Activated CD4-positive, alpha-beta T cell treated with anti-CD3 and anti-CD28 coated beads, Interleukin-2, Interleukin-6, amounts not matched to agents 100 ng/mL and 50 ng/mL, durations not matched to agents 16 hours and 8 hours (primary cell): ENCODE results near the gene TMEM120B.
"Not testable (repeated sequence)": the region's sequence is repeated elsewhere in the genome, so short reads cannot be mapped to it uniquely, and the experiment has no call there.

Source experiments
- DNase-seq: peaks from one replicate; pipeline ENCODE4 v3.0.0-alpha.2; 2020

Gene TMEM120B

DNA sequence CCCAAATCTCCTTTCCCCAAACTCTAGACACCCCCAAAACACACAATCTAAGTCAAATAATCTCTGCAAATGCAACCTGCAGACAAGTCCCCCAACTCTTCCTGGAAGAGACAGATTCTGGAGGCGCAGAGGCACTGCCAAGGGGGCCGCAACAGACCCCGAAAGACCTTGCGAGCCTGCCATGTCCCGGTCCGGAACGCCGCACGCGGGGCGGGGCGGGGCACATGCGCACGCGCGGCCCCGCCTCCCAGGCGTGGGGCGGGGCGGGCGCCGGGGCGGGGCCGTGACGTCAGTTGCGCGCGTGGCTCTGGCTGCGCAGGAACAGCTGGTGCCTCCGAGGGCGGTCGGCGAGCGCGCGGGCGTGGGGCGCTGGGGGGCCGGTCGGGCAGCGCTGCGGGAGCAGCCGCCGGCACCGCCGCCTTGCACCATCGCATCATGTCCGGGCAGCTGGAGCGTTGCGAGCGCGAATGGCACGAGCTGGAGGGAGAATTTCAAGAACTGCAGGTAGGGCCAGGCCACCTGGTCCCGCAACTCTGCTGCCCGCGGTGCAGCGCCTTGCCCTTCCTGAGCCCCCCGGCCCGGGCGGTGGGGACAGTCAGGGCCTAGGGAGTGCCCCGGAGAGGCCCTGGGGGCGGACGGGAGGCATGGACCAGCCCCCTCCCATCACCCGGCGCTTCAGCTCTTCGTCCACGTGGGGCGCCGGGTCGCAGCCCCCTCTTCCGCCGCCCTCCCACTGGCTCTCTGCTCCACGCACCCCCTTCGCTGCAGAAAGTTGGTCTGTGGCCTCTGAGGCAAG is at the start of gene TMEM120B:
TMEM120B (plus strand) TSS at position 292 of the 796 bp plus-strand sequence; CDS start at position 436, 144 bp downstream.
- peak; percentile 91 for DNase-seq

DNA sequence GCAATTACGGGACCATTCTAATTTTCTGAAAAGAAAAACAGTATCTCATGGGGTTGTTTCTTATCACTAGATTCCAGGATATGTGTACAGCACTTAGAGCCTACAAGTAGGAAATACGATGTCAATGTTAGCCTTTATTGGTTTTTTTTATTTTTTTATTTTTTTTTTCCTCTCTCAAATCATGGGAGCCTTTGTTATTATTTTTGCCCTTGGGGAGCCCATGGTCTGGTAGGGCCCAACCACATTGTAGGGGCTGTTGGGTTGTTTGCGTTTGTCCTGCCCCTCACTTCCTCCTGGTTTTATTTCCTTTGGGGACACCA is 49.0 kb upstream of the TMEM120B start:
- DNase-seq = no peak

DNA sequence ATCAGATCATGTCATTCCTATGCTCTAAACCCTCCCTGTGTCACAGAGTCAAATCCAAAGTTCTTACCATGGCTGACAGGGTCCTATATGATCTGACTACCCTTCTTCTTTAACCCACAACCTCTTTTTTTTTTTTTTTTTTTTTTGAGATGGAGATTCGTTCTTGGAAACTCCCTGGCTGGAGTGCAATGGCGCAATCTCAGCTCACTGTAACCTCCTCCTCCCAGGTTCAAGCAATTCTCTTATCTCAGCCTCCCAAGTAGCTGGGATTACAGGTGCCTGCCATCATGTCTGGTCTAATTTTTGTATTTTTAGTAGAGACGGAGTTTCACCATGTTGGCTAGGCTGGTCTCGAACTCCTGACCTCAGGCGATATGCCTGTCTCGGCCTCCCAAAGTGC is 45.7 kb upstream of the TMEM120B start:
- not testable (repeated sequence) for DNase-seq

DNA sequence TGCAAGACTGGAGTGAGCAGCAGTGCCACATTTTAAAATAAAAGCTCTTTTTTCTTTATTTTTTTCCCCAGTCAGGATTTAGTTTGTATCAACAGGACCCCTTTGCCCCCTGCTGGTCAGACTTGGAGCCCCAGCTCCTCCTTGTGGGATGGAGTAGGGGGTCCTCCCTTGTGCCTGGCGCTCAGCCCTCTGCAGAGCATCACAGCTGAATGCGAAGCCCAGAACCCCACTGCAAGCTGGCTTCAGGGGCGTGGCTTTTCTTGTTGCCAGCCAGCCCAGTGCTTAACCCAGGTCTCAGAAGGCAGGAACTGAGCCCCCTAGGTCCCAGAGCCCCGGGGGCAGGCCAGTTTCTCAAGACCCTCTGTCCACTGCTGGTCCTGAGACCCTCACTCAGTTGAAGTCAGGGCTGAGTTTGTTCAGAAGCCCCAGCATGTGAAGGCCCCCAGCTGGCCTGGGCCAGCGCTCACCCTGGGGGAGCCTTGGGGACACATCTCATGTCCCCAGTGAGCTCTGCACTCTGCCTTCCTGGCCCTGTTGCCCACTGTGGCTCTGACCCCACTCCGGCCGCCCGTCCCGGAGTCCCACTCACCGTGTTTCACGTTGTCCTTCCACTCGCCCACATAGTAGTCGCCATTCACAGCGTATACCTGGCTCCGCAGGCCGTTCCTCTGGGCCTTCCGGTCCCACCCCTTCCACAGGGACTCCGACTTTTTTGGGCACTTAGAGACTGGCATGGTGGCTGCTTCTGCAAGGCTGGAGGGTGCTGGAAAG is 43.6 kb upstream of the TMEM120B start:
- DNase-seq = peak; percentile 52

DNA sequence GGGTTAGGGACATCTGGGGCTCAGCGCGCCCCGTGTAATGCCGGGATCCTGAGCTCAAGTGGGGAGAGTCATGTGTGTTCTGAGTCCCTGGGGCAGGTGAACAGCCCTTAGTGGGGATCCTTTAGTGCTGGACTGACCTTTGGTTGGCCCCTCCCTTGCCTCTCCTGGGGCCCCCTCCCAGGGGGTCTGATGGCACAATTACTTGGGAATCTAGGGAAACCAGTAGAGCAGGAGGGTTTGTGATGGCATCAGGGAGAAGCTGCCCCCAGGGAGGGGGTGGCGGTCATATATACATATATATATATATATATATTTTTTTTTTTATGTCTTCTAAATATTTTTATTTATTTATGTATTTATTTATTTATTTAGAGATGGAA is 43.0 kb upstream of the TMEM120B start, which contains the start of gene MORN3:
MORN3 (minus strand) TSS at position 134 of the 380 bp plus-strand sequence. CDS start 171 bp downstream, outside the sequence.
- DNase-seq = no peak

DNA sequence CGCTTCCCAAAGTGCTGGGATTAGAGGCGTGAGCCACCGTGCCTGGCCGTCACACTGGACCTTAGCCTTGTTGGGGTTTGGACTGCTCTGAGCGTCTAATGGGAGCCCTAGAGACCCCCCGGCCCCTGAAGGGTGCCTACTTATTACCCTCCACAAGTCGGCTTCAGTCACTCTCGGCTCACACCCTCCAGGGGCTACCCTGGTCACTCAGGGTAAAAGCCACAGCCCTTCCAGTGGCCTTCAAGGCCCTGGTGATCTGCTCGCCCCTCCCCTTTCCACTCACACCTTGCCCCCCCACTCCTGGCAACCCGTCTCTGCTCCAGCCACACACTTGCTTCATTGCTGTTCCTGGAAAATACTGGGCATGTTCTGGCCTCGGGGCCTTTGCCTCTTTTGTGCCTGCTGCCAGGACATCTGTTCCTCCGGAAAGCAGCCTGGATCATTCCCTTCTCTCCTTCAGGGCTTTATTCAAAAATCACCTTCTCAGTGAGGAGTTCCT is 39.5 kb upstream of the TMEM120B start:
- no peak for DNase-seq

DNA sequence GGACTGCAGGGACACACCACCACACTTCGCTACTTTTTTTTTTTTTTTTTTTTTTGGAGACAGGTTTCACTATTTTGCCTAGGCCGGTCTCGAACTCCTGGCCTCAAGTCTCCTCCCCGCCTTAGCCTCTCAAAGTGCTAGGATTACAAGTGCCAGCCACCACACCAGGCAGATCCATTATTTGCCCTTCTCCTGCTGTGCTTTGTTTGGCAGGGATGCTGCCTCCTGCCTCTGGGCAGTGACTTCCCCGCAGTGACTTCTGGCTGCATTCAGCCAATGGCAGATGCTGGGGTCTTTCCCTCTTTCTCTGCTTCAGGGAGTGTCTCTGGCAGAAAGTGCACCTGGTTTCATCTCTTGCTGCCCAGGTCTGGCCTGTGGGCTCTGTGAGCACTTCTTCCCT is 36.4 kb upstream of the TMEM120B start:
- DNase-seq = no peak

DNA sequence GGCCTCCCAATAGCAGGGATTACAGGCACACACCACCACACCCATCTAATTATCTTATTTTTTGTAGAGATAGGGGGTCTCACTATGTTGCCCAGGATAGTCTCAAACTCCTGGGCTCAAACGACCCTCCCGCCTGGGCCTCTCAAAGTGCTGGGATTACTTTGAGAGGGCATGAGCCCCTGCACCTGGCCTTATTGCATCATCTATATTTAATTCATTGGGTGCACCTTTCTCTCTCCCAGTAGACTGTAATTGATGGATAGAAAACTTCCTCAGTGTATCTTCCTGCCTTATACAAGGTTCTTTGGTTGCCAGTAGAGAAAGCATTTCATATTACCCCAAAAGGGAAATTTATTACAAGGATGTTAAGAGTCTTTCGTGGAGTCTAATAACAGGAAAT is 34.2 kb upstream of the TMEM120B start:
- no peak for DNase-seq

DNA sequence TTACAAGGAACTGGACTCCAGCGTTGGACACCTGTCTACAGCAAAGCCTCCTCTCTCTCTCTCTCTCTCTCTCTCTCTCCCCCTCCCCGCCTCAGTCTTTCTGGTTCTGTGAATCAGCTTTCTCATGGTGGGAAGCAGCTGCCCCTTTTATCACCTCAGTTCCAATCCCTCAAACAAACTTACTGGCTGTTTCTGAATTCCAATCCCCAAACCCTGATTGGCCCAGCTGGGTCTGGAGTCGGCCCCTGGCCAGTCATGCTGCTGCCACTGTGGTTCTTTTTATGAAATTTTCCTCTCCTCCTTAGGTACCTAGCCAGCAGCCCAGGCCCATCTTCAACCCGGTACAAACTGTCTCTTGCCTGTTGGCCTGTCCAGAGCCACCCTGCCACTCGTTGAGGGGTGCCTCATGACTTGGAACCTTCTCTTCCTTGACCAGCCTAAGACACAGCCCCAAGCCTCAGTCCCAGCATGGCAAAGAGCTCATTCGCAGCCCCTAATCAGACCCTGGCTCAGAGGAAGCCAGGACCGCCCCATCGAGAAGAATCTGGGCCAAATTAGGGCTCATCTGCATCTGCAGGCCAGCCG is 33.7 kb upstream of the TMEM120B start:
- DNase-seq = no peak

DNA sequence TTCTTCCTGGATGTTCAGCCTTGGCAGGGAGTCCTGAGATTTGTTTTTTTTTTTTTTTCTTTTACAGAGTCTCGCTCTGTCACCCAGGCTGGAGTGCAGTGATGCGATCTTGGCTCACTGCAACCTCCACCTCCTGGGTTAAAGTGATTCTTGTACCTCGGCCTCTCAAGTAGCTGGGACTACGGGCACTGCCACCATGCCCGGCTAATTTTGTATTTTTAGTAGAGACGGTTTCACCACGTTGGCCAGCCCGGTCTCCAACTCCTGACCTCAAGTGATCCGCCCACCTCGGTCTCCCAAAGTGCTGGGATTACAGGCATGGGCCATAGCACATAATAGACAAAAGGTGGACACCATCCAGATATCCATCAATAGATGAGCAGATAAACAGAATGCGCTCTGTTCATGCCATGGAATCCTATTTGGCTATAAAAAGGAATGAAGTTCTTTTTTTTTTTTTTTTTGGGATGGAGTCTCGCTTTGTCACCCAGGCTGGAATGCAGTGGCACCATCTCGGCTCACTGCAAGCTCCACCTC is 32.8 kb upstream of the TMEM120B start:
- not testable (repeated sequence) for DNase-seq

DNA sequence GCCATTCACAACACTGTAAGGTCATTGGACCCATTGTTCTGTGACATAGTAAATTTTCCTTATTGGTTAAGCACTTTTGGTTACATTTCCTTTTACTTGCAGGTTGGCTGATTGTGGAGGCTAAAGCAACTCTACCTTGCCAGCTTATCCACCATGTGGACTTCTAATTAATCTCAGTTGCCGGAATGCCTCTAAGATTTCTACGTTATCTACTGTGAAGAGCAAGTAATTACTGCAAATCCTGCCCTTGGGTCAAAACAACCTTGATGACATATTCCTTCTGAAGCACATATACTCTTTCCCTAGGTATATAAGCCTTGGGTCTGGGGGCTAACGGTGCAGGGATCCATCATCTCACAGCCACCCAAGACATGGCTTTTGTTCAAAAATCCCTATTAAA is 23.6 kb upstream of the TMEM120B start:
- DNase-seq = no peak

DNA sequence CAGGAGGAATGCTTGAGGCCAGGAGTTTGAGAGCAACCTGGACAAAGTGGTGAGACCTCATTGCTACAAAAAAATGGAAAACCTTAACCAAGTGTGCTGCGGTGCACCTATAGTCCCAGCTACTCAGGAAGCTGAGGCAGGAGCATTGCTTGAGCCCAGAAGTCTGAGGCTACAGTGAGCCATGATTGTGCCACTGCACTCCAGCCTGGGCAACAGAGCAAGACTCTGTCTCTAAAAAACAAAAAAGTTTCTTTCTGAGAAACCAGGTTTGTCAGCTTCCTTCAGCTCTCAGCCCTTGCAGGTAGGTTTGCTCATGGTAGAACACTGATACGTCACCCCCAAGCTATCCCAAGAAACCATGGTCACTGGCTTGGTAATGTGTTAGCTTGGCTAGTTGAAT is 23.1 kb upstream of the TMEM120B start:
- no peak for DNase-seq

DNA sequence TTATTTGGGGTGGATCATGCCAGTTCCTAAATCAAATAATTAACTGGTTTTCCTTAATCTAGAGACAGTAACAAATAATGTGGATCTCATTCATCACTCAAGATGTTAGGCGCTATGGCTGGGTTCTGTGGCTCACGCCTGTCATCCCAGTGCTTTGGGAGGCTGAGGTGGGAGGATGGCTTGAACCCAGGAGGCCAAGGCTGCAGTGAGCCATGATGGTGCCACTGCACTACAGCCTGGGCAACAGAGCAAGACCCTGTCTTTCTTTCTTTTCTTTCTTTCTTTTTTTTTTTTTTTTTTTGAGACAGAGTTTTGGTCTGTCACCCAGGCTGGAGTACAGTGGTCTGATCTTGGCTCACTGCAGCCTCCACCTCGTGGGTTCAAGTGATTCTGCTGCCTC is 19.8 kb upstream of the TMEM120B start:
- not testable (repeated sequence) for DNase-seq

DNA sequence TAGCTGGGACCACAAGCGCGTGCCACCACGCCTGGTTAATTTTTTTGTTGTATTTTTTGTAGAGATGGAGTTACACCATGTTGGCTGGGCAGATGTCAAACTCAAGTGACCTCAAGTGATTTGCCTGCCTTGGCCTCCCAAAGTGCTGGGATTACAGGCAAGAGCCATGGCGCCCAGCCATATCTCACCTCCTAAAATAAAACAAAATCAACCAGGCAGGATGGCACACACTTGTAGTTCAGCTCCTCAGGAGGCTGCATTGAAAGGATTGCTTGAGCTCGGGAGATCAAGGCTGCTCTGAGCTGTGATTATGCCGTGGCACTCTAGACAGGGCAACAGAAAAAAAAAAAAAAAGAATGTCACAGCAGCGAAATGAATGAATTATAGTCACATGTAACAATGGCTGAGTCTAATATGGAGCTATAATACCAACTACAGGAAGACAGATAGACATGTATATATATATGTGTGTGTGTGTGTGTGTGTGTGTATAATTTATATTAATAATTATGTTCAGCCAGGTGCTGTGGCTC is 19.3 kb upstream of the TMEM120B start:
- DNase-seq = no peak

DNA sequence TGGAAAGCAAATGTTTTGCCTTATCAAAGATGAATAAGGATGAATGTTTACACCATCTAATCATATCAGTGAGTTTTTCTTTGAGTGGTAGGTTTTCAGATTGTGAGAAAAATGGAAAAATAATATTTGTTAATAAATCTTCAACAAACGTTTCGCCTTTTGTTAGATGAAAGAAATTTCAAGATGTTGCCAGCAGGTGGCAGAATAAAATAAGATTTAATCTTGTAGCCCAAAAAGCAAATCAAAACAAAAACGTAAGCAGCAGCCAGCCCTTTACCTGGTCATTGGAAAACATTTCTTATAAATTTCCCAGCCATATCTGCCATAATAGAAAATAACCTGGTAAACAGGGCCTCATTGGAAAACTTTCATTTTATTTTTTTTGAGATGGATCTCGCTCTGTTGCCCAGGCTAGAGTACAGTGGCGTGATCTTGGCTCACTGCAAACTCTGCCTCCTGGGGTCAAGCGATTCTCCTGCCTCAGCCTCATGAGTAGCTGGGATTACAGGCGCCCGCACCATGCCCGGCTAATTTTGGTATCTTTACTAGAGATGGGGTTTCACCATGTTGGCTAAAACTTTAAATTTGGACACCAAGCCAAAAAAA is 15.4 kb upstream of the TMEM120B start:
- peak; percentile 64 for DNase-seq

DNA sequence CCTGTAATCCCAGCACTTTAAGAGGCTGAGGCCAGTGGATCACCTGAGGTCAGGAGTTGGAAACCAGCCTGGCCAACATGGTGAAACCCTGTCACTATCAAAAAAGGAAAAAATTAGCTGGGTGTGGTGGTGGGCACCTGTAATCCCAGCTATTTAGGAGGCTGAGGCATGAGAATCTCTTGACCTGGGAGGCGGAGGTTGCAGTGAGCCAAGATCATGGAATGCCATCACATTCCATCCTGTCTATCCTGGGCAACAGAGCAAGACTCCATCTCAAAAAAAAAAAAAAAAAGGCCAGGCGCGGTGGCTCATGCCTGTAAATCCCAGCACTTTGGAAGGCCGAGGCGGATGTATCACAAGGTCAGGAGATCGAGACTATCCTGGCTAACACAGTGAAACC is 14.7 kb upstream of the TMEM120B start:
- not testable (repeated sequence) for DNase-seq

DNA sequence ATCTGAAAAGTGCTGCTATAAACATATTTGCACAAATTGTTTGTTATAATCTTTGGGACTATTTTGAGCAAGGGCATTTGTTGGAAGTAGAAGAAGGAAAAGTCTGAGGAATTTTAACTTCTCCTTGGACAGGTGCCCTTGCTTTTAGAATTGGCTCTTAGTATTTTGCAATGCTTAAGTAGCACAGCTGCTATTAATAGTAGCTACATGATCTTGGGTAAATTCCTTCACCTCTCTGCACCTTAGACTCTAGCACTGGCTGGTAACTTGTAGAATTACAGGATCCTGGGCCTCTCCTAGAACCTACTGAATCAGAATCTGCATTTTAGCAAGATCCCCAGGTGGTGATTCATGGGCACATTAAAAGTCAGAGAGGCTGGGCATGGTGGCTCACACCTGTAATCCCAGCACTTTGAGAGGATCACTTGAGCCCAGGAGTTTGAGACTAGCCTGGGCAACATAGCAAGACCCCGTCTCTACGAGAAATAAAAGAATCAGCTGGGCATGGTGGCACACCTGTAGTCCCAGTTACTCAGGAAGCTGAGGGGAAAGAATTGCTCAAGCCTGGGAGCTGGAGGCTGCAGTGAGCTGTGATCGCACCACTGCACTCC is 10.8 kb upstream of the TMEM120B start:
- no peak for DNase-seq

DNA sequence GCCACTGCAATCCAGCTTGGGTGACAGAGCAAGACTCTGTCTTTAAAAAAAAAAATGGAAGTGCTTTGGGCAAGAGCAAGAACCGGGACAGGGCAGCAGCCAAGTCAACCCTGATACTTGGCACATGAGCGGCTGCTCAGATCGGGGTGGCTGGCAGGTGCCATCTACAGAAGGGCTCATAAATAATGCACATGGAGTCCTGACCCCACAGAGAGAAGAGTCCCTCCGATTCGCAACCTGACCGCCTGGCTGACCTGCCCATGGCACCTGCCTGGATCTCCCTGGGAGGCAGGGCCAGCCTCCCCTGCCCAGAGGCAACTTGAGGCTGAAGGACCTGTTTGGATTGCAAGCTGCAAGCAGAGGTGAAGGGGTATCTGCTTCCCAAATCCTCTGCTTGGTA is 9.6 kb upstream of the TMEM120B start:
- no peak for DNase-seq

DNA sequence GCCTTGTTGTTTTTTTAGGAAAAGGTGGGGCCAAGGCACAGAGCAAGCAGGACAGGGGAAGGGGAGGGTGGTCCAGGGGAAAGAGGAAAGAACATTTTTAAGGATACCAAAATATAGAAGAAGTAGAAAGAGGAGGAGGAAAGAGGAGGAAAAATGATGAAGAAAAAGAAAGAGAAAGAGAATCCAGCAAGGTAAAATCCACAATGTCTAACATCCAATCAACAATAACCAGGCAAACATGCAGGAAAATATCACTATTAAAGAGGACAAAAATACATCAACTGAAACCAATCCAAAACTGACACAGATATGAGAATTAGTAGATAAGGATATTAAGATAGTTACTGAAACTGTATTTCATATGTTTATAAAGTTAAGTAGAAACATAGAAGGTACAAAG is 7.0 kb upstream of the TMEM120B start:
- DNase-seq = no peak

DNA sequence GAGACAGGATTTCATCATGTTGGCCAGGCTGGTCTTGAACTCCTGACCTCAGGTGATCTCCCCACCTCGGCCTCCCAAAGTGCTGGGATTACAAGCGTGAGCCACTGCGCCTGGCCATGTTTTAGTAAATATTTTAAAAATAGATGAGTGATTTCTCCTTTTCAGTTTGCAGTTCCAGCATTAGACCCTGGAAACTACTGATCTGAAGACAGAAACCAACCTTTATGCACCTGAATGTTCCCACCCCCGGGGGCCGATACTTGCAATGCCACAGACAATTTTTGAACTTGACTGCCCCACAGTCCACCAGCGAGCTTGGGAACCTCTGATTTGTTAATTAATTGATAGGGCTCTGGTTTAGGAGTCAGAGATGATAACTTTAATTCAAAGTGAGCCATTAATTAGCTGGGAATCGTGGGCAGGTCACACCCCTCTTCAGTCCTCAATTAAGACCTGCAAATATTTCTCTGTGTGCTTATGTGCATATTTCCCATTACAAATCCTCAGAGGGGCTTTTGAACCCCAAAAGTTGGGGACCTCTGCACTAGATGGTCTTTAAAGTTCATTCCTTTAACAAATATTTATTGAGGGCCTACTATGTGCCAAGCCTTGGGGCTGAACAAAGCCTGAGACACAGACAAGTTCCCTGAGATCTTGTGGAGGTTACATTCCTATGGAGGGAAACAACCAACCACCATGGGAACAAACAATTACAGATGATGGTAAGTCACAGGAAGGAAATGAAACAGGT is 4.1 kb upstream of the TMEM120B start:
- no peak for DNase-seq

DNA sequence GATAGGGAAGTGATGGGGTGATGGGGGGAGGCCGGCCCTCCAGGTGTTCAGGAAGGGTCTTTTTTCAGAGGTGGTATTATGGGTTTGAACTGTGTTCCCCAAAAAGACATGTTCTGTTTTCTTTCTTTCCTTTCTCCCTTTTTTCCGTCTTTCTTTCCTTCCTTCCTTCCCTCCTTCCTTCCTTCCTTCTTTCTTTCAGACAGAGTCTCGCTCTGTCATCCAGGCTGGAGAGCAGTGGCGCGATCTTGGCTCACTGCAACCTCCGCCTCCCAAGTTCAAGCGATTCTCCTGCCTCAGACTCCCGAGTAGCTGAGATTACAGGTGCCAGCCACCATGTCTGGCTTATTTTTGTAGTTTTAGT is 3.5 kb upstream of the TMEM120B start:
- not testable (repeated sequence) for DNase-seq
